VCaP (cell line): ENCODE data around the gene PRKD3.

Experiments used
- H3K27ac ChIP-seq: fragments of 450-650 bp; 2 replicates; pipeline ENCODE4 v1.5.1; 2017
- CTCF ChIP-seq: fragments of 450-650 bp; conservative IDR thresholded peaks from 2 replicates; pipeline ENCODE4 v1.5.1; 2017; ENCODE audit warnings: mild to moderate bottlenecking, moderate library complexity

PRKD3 gene

GRCh38 chr2:37323176-37323780 lies 1.4 kb downstream of the PRKD3 start:
- peak overlapping the region; percentile 65 for H3K27ac ChIP-seq
- no peak for TF ChIP-seq CTCF

GRCh38 chr2:37322368-37322767 lies 2.3 kb downstream of the PRKD3 start:
- TF ChIP-seq CTCF: no peak
- no peak overlapping the region for H3K27ac ChIP-seq

- no peak overlapping the region for H3K27ac ChIP-seq
- no peak for TF ChIP-seq CTCF
Observed at GRCh38 chr2:37321029-37321682, 3.5 kb downstream of the PRKD3 start.

- H3K27ac ChIP-seq: no peak overlapping the region
- TF ChIP-seq CTCF: no peak
Observed at GRCh38 chr2:37319754-37320609, 4.7 kb downstream of the PRKD3 start.

- TF ChIP-seq CTCF: no peak
- H3K27ac ChIP-seq: no peak overlapping the region
Observed at GRCh38 chr2:37318401-37318800, 6.2 kb downstream of the PRKD3 start.

- no peak for TF ChIP-seq CTCF
- no peak overlapping the region for H3K27ac ChIP-seq
Observed at GRCh38 chr2:37317746-37318145, 6.9 kb downstream of the PRKD3 start.

GRCh38 chr2:37316181-37316580 lies 8.5 kb downstream of the PRKD3 start:
- H3K27ac ChIP-seq: no peak overlapping the region
- no peak for TF ChIP-seq CTCF
